ENCODE measurements around the gene GPR107. TPM values are rescaled to one million over a fixed set of nuclear protein-coding genes. Genes with fewer than 3 reads are reported as not detected.

Gene GPR107
- total RNA-seq, 1 donor: 19.8 TPM

DNA sequence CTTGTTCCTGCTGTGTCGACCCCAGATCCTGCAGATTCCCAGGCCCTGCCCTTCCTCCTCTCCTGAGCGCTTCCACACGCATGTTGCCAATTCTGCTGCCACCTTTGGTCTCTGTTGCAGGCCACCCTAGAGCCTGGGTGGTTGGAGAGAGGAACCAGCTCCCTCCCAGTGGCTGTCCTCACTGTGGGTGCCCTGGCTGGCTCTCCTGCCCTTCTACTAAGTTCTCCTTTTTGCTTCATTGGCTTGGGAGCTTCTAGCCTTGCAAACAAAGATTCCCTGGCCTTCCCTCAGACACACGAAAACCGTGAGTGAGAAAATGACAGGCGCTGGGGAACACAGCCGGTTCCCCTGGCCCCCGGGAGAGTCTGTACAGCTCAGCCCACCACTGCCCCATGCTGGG, 104.3 kb downstream of the GPR107 start:
- H3K4me3 ChIP-seq (ENCODE audit: low read length): no peak overlapping the region
- no peaks in the 10 kb centered on the region for H3K27me3 ChIP-seq (ENCODE audit: insufficient read depth, low read length)
- no peaks in the 10 kb centered on the region for H3K9me3 ChIP-seq (ENCODE audit: low read depth, low read length)
- no peaks in the 10 kb centered on the region for H3K4me1 ChIP-seq (ENCODE audit: insufficient read depth, low read length)

DNA sequence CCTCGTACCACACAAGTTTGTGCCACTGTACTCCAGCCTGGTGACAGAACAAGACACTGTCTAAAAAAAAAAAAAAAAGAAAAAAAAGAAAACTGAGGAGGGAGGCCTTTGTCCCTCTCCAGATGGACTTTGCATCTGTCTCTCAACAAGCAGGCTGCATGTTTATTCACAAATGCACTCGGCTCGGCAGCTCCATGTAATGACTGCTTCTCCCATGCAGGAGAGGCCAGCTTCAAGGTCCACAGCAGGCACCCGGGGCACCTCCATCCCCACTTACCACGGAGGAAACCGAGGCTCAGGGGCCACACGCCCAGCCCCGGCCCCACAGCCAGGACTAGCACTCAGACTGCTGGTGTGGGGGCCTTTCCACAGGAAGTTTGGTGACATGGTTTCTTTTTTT, 105.4 kb downstream of the GPR107 start:
- no peaks in the 10 kb centered on the region for H3K27me3 ChIP-seq (ENCODE audit: insufficient read depth, low read length)
- no peaks in the 10 kb centered on the region for H3K9me3 ChIP-seq (ENCODE audit: low read depth, low read length)
- H3K4me3 ChIP-seq (ENCODE audit: low read length): no peak overlapping the region
- no peaks in the 10 kb centered on the region for H3K4me1 ChIP-seq (ENCODE audit: insufficient read depth, low read length)

- H3K4me1 ChIP-seq (ENCODE audit: insufficient read depth, low read length): no peaks in the 10 kb centered on the region
- H3K4me3 ChIP-seq (ENCODE audit: low read length): no peak overlapping the region
- no peaks in the 10 kb centered on the region for H3K9me3 ChIP-seq (ENCODE audit: low read depth, low read length)
Observed at GRCh38 chr9:130159915-130160670, 106.4 kb downstream of the GPR107 start.

DNA sequence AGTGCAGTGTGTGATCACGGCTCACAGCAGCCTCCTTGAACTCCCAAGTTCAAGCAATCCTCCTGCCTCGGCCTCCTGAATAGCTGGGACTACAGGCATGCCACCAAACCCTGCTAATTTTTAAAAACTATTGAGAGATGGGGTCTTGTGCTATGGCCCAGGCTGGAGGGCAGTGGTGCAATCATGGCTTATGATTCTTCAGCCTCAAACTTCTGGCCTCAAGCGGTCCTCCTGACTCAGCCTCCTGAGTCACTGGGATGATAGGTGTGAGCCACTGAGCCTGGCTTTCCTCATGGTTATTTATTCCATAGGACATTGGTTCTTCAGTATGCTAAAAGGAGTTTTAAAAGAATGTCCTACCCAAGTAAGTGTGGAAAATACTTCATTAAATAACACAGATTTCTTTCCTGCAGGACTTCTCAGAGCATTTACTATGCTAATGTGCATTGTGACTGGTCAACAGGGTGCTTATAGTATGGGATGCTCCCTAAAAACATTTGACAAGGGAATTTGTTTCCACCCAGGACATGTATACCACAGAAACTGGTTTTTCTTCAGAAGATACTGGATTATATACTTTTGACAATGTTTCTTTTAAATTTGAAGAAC, 107.3 kb downstream of the GPR107 start:
- H3K4me1 ChIP-seq (ENCODE audit: insufficient read depth, low read length): no peaks in the 10 kb centered on the region
- no peaks in the 10 kb centered on the region for H3K9me3 ChIP-seq (ENCODE audit: low read depth, low read length)
- no peak overlapping the region for H3K4me3 ChIP-seq (ENCODE audit: low read length)
- no peaks in the 10 kb centered on the region for H3K27me3 ChIP-seq (ENCODE audit: insufficient read depth, low read length)

More at GRCh38 chr9:130159915-130160670, 106.4 kb downstream of the GPR107 start:
- no peaks in the 10 kb centered on the region for H3K27me3 ChIP-seq (ENCODE audit: insufficient read depth, low read length)

- Histone ChIP-seq H3K4me1 (ENCODE audit: insufficient read depth, low read length) (no peaks in the 10 kb centered on the region), H3K9me3 (ENCODE audit: low read depth, low read length) (no peaks in the 10 kb centered on the region), H3K4me3 (ENCODE audit: low read length) (no peak overlapping the region), H3K27me3 (ENCODE audit: insufficient read depth, low read length) (no peaks in the 10 kb centered on the region)
Observed at GRCh38 chr9:130165579-130165978, 111.9 kb downstream of the GPR107 start.

DNA sequence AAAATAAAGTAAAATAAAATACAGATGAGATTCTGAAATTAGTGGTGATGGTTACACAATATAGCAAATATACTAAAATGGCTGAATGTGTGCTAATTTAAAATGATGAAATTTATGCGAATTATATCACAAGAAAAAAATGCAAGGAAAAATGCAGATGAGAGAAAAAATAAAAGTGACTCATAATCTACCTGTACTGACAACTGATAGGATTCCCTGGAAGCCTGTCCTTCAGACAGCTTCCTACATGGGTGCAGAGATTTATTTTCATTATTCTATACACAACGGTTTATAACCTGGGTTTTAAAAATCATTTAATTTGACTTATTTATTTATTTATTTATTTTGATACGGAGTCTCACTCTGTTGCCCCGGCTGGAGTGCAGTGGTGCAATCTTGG, 112.7 kb downstream of the GPR107 start:
- Histone ChIP-seq H3K9me3 (ENCODE audit: low read depth, low read length) (no peaks in the 10 kb centered on the region), H3K27me3 (ENCODE audit: insufficient read depth, low read length) (peaks cover 4% of the 10 kb centered on the region), H3K4me1 (ENCODE audit: insufficient read depth, low read length) (no peaks in the 10 kb centered on the region), H3K4me3 (ENCODE audit: low read length) (no peak overlapping the region)

GRCh38 chr9:130167927-130168326, 114.2 kb downstream of the GPR107 start:
- no peak overlapping the region for H3K4me3 ChIP-seq (ENCODE audit: low read length)
- no peaks in the 10 kb centered on the region for H3K9me3 ChIP-seq (ENCODE audit: low read depth, low read length)
- peaks cover 1% of the 10 kb centered on the region for H3K4me1 ChIP-seq (ENCODE audit: insufficient read depth, low read length)
- H3K27me3 ChIP-seq (ENCODE audit: insufficient read depth, low read length): peaks cover 6% of the 10 kb centered on the region

DNA sequence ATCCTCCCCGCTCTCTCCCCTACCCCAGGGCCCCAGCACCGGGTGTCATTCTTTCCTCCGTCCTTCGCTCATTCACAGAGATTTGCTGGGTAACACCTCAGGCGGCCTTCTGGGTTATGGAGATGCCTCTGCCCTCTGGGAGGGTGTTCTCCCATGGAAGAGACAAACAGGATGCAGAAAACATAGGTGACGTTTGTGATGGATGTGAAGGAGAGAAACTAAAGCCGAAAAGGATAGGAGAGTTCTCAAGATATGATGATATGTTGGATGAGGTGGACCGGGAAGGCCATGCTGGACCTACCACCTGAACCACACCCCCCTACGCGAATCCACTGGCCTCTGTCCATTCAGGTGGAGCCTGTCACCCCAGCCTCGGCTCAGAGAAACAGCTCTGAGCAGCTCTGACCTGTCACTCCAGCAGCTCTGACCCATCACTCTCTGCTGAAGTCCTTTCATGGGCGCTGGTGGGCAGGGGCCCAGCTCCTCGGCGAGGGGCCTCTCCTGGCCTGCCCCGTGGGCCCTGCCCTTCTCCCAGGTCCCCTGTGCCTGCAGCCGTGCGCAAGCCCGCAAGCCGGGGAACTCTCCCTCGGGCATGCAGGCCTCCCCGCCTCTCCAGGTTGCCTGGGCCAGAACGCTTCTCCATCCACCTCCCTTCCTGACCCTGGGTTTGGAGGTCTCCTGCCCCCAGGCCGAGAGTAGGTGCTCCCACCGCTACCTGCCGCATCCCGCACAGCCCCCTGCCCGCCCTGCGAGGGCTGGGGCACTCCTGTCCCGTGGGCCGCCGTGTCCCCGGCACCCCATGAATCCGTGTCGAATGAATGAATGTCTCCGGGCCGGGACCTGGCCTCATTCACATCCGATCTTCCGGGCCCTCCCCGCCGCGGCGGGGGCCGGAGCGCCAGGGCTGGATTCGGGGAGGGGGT, 117.8 kb downstream of the GPR107 start:
- Histone ChIP-seq H3K4me3 (ENCODE audit: low read length) (no peak overlapping the region), H3K27me3 (ENCODE audit: insufficient read depth, low read length) (peaks cover 18% of the 10 kb centered on the region), H3K9me3 (ENCODE audit: low read depth, low read length) (no peaks in the 10 kb centered on the region)

GRCh38 chr9:130172161-130172857, 118.6 kb downstream of the GPR107 start, which contains the start of gene NCS1:
NCS1 (plus strand) TSS chr9:130172404; CDS start chr9:130172664, 260 bp downstream.
- Histone ChIP-seq H3K4me3 (ENCODE audit: low read length) (no peak within 1 kb of the TSS), H3K4me1 (ENCODE audit: insufficient read depth, low read length) (peaks cover 6% of the 10 kb centered on the region), H3K9me3 (ENCODE audit: low read depth, low read length) (no peaks in the 10 kb centered on the region), H3K27me3 (ENCODE audit: insufficient read depth, low read length) (peaks cover 18% of the 10 kb centered on the region)

More for the DNA sequence above, 117.8 kb downstream of the GPR107 start:
- H3K4me1 ChIP-seq (ENCODE audit: insufficient read depth, low read length): peaks cover 6% of the 10 kb centered on the region

DNA sequence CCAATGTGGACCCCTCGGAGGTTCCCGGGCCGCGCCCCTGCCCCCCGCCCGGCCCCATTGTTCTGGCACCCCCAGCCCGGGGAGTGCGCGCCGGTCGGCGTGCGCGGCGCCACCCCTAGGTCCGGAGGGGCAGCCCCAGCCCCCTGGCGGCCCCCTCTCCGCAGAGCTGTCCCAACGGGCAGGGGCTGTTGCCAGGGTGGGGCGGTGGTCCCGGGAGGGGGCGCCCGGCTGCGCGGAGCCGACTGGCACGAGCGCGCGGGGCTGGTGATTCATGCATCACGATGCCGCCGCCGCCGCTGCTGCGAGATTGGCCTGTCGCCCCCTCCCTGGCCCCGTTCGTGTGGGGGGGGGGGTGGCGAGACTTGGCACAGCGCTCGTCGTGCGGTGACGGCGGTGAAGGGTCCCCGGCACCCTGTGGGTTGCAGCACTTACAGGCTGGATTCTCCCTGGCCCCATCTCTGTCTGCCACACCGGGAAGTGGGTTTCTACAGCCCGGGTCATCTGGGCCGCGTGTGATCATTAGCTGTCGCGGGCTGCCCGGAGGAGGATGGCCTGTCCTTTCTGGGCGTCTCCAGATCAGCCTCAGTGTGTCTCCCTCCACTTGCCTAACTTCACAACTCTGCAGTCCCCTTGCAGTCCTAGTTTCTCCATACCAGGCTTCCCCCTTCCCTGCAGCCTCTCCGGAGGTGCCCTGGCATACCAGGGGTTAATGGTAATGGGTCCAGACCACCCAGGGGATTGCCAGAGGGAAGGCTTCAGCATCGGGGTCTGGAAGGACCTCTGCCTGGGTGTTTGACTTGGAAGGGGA, 119.4 kb downstream of the GPR107 start:
- Histone ChIP-seq H3K4me3 (ENCODE audit: low read length) (no peak overlapping the region), H3K4me1 (ENCODE audit: insufficient read depth, low read length) (peaks cover 6% of the 10 kb centered on the region), H3K27me3 (ENCODE audit: insufficient read depth, low read length) (peaks cover 18% of the 10 kb centered on the region), H3K9me3 (ENCODE audit: low read depth, low read length) (no peaks in the 10 kb centered on the region)

- Histone ChIP-seq H3K27me3 (ENCODE audit: insufficient read depth, low read length) (peaks cover 18% of the 10 kb centered on the region), H3K9me3 (ENCODE audit: low read depth, low read length) (no peaks in the 10 kb centered on the region), H3K4me1 (ENCODE audit: insufficient read depth, low read length) (peaks cover 6% of the 10 kb centered on the region), H3K4me3 (ENCODE audit: low read length) (no peak overlapping the region)
Observed at GRCh38 chr9:130173666-130173983, 119.9 kb downstream of the GPR107 start.

GRCh38 chr9:130174025-130174424, 120.3 kb downstream of the GPR107 start:
- Histone ChIP-seq H3K4me3 (ENCODE audit: low read length) (no peak overlapping the region), H3K9me3 (ENCODE audit: low read depth, low read length) (no peaks in the 10 kb centered on the region), H3K27me3 (ENCODE audit: insufficient read depth, low read length) (peaks cover 18% of the 10 kb centered on the region), H3K4me1 (ENCODE audit: insufficient read depth, low read length) (peaks cover 6% of the 10 kb centered on the region)

- H3K4me3 ChIP-seq (ENCODE audit: low read length): no peak overlapping the region
- H3K4me1 ChIP-seq (ENCODE audit: insufficient read depth, low read length): peaks cover 6% of the 10 kb centered on the region
- H3K9me3 ChIP-seq (ENCODE audit: low read depth, low read length): no peaks in the 10 kb centered on the region
- H3K27me3 ChIP-seq (ENCODE audit: insufficient read depth, low read length): peaks cover 18% of the 10 kb centered on the region
Observed at GRCh38 chr9:130174920-130175321, 121.2 kb downstream of the GPR107 start.

DNA sequence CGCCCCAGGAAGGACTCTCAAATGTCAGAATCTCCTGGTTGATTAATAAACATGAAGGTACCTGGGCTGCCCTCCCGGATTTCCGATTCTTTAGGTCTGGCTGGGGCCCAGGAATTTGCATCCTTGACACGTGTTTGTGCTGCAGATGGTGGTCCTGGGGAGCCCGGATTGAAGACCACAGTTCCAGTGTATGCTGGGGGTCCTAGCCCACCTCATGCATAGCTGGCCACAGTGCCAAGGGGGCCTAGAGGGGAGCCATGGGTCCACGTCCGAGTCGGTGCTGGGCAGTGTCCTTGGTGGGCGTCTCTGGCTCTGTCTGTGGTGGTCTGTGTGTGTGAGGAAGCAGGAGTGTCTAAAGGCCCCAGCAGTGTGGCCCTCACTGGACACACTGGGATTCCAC, 121.6 kb downstream of the GPR107 start:
- Histone ChIP-seq H3K9me3 (ENCODE audit: low read depth, low read length) (no peaks in the 10 kb centered on the region), H3K4me3 (ENCODE audit: low read length) (no peak overlapping the region), H3K27me3 (ENCODE audit: insufficient read depth, low read length) (peaks cover 18% of the 10 kb centered on the region), H3K4me1 (ENCODE audit: insufficient read depth, low read length) (peaks cover 6% of the 10 kb centered on the region)

All from mononuclear cell (primary cell).